MM.1S (cell line): ENCODE measurements around the gene CDK17.

Experiments used
- EZH2 ChIP-seq: fragments of 300-600 bp; sonication (generic); optimal IDR thresholded peaks from 2 replicates; pipeline ENCODE3; 2017; ENCODE audit warnings: low read depth, mild to moderate bottlenecking, antibody characterized with exemption, low read length, mixed read lengths
- TF ChIP-seq, protein P1 (sequence below): fragments of 300-600 bp; sonication (generic); IDR thresholded peaks from 2 replicates; pipeline ENCODE4 v1.5.1; 2016; ENCODE audit warnings: antibody characterized with exemption, low read length, mixed read lengths

DNA sequence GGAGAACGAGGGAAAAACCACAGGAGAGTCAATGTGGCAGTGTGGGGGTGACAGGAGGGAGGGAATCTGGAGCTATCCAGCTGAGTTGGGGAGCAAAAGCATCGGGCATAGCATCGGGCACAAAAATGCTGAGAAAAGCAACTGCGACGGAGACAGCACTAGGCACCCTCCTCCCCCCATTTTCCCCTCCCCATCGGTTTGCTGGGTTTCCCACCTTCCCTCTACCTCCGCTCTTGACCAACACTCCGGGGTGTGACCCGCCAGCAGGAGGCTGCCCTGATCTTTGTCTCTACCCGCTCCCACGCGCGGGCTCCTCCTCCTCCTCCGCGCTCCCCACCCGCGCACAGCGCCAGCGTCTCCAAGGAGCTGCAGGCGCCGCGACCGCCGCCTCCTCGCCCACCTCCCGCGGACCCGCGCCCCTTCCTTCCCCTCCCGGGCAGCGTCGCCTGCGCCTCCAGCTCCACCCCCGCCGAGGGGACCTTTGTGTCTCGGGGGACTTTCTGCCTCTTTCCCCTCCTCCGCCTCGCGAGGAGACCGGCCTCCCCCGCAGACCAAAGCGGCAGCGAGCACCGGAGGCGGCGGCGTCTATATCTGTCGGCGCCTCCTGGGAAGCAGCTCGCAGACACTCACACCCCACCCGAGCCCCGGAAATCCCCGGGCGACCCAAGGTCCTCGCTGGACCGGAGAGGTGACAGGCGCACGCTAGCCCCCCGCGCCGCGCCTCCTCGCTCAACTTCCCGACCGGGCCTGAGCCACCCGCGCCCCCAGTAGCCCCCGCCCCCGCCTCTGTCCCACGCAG is 920 bp downstream of the CDK17 start:
- TF ChIP-seq, protein P1, sequence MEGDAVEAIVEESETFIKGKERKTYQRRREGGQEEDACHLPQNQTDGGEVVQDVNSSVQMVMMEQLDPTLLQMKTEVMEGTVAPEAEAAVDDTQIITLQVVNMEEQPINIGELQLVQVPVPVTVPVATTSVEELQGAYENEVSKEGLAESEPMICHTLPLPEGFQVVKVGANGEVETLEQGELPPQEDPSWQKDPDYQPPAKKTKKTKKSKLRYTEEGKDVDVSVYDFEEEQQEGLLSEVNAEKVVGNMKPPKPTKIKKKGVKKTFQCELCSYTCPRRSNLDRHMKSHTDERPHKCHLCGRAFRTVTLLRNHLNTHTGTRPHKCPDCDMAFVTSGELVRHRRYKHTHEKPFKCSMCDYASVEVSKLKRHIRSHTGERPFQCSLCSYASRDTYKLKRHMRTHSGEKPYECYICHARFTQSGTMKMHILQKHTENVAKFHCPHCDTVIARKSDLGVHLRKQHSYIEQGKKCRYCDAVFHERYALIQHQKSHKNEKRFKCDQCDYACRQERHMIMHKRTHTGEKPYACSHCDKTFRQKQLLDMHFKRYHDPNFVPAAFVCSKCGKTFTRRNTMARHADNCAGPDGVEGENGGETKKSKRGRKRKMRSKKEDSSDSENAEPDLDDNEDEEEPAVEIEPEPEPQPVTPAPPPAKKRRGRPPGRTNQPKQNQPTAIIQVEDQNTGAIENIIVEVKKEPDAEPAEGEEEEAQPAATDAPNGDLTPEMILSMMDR = peak; percentile 28
- TF ChIP-seq EZH2 = no peak
